Keratinocyte (primary cell): Measurements from ENCODE around the gene SCARB1. TPM values are rescaled to one million over a fixed set of nuclear protein-coding genes. Genes with fewer than 3 reads are reported as not detected.

Experiments
- DNase-seq: peaks from one replicate; pipeline ENCODE4 v3.0.0-alpha.2; 2011; ENCODE audit warnings: low read depth, missing footprints, low spot score
- FAIRE-seq: peaks from 2 replicates; lab custom pipeline; 2011; peaks lifted over from hg19 to GRCh38; lab: Jason Lieb, UNC
- H2AFZ ChIP-seq: 2 replicates; pipeline ENCODE4 v1.6.0; 2012; ENCODE audit warnings: low read length, control low read depth, inconsistent platforms; ENCODE audit not compliant: control insufficient read depth
- H3K27ac ChIP-seq: 2 replicates; pipeline ENCODE4 v1.5.1; 2011; ENCODE audit warnings: low read length; ENCODE audit not compliant: control insufficient read depth, insufficient read depth
- H3K27me3 ChIP-seq: 3 replicates; pipeline ENCODE4 v1.6.0; 2011; ENCODE audit warnings: low read length; ENCODE audit not compliant: control insufficient read depth, insufficient read depth; ENCODE audit errors: extremely low read depth
- H3K36me3 ChIP-seq, 2 experiments: 2 replicates in 1 of 2; 3 replicates in 1 of 2; pipeline ENCODE4 v1.5.1; 2011; ENCODE audit warnings: low read length in 2 of 2, mild to moderate bottlenecking in 1 of 2; ENCODE audit not compliant: control insufficient read depth in 2 of 2, insufficient read depth in 2 of 2; ENCODE audit errors: extremely low read depth in 1 of 2
- H3K4me1 ChIP-seq: 3 replicates; pipeline ENCODE4 v1.5.1; 2011; ENCODE audit warnings: low read length; ENCODE audit not compliant: control insufficient read depth, insufficient read depth; ENCODE audit errors: extremely low read depth
- H3K4me2 ChIP-seq: 3 replicates; pipeline ENCODE4 v1.6.0; 2011; ENCODE audit warnings: low read depth, low read length; ENCODE audit not compliant: control insufficient read depth, insufficient read depth; ENCODE audit errors: extremely low read depth
- H3K4me3 ChIP-seq, 3 experiments: fragments of 200-600 bp in 1 of 3; sonication (generic) in 1 of 3; 2 replicates in 2 of 3; 3 replicates in 1 of 3; pipeline ENCODE4 v1.5.1; 2011 to 2016; ENCODE audit warnings: low read length in 3 of 3, mild to moderate bottlenecking in 3 of 3, control low read depth in 2 of 3, inconsistent platforms in 1 of 3, low read depth in 1 of 3, mixed read lengths in 1 of 3, mixed run types in 1 of 3, moderate library complexity in 1 of 3; ENCODE audit not compliant: control insufficient read depth in 2 of 3, insufficient read depth in 2 of 3; ENCODE audit errors: extremely low read depth in 1 of 3
- H3K79me2 ChIP-seq: 2 replicates; pipeline ENCODE4 v1.6.0; 2012; ENCODE audit warnings: low read length; ENCODE audit not compliant: control insufficient read depth, insufficient read depth
- H3K9ac ChIP-seq: 3 replicates; pipeline ENCODE4 v1.6.0; 2011; ENCODE audit warnings: low read length; ENCODE audit not compliant: control insufficient read depth, insufficient read depth; ENCODE audit errors: extremely low read depth
- H3K9me1 ChIP-seq: 3 replicates; pipeline ENCODE4 v1.6.0; 2011; ENCODE audit warnings: low read length; ENCODE audit not compliant: control insufficient read depth, insufficient read depth; ENCODE audit errors: extremely low read depth
- H3K9me3 ChIP-seq: 2 replicates; pipeline ENCODE4 v1.5.1; 2012; ENCODE audit warnings: low read depth, low read length; ENCODE audit not compliant: control insufficient read depth
- H4K20me1 ChIP-seq: 3 replicates; pipeline ENCODE4 v1.6.0; 2011; ENCODE audit warnings: low read length; ENCODE audit not compliant: control insufficient read depth, insufficient read depth; ENCODE audit errors: extremely low read depth
- EZH2 ChIP-seq: IDR thresholded peaks from one replicate; pipeline ENCODE4 v1.6.1; 2012; ENCODE audit warnings: inconsistent platforms, mild to moderate bottlenecking, low read length, moderate library complexity
- dilution Hi-C: fragments of 300-500 bp; cut with MboI; formaldehyde crosslinking; loops from one replicate; pipeline ENCODE4 v1.7.0; 2020; ENCODE audit warnings: low sequenced_read_pairs; ENCODE audit not compliant: extremely low pct_ligation_motif_present
- polyA plus RNA-seq, 5 experiments: library from polyadenylated mRNA; depleted of rRNA in 3 of 5; stranded (reverse) in 3 of 5; stranded (forward) in 1 of 5; unstranded in 1 of 5; fragments of >200 nt; gene quantifications; 1 replicate in 1 of 5; 2 replicates in 3 of 5; 3 replicates in 1 of 5; pipeline versions ENCODE4 v1.2.1 to v1.2.3, GENCODE V29; 2011 to 2012; ENCODE audit warnings: missing spikeins in 2 of 5, low read depth in 1 of 5, low replicate concordance in 1 of 5
- TF ChIP-seq, protein P1 (sequence below), 3 experiments: IDR thresholded peaks in 1 of 3; conservative IDR thresholded peaks in 1 of 3; optimal IDR thresholded peaks in 1 of 3; 2 replicates in 2 of 3; 3 replicates in 1 of 3; pipeline versions ENCODE3 to v1.5.1; 2011; ENCODE audit warnings: low read length in 3 of 3, mild to moderate bottlenecking in 3 of 3, moderate library complexity in 2 of 3, control low read depth in 1 of 3, inconsistent platforms in 1 of 3; ENCODE audit not compliant: insufficient read depth in 2 of 3; ENCODE audit errors: extremely low read depth in 1 of 3

The SCARB1 gene
- polyA plus RNA-seq, 1 donor (not counting 4 experiments of a cell fraction or from before 2014, with no cell fraction given), result 40.9 TPM

DNA sequence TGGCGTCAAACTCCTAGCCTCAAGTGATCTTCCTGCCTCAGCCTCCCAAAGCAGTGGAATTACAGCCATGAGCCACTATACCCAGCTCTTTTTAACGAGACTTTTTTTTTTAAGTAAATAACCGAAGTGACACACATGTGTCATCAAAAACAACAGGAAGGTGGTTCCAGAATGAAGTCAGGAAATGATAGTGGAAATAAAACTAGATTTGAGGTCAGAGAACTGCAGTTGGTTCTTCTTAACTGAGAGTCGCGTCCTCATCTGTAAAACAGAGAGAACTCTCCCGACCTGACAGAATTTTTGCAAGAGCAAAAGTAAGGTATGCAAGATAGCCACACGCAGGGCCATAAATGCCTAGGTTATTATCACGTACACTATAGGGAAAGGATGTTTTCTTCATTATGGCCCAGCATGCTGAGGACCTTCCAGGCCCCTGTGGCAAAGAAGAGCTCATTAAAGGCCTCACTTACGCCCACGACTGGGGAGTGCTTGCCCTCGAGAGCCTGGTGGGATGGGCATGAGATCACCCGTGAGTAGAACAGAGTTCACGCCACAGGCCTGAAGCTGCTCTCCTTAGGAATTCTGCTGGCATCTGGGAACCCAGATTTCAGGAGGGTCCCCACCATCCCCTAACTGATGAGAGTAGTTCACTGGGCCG lies 67.2 kb downstream of the SCARB1 start:
- peaks cover 3 to 23% of the 10 kb centered on the region in 2 experiments for H3K36me3 ChIP-seq
- no peak overlapping the region for H3K9ac ChIP-seq
- H3K27ac ChIP-seq, result no peak overlapping the region
- dilution Hi-C loops, result no loop called here
- no peak for TF ChIP-seq EZH2
- TF ChIP-seq, protein P1, sequence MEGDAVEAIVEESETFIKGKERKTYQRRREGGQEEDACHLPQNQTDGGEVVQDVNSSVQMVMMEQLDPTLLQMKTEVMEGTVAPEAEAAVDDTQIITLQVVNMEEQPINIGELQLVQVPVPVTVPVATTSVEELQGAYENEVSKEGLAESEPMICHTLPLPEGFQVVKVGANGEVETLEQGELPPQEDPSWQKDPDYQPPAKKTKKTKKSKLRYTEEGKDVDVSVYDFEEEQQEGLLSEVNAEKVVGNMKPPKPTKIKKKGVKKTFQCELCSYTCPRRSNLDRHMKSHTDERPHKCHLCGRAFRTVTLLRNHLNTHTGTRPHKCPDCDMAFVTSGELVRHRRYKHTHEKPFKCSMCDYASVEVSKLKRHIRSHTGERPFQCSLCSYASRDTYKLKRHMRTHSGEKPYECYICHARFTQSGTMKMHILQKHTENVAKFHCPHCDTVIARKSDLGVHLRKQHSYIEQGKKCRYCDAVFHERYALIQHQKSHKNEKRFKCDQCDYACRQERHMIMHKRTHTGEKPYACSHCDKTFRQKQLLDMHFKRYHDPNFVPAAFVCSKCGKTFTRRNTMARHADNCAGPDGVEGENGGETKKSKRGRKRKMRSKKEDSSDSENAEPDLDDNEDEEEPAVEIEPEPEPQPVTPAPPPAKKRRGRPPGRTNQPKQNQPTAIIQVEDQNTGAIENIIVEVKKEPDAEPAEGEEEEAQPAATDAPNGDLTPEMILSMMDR (optimal IDR thresholded peaks at IDR 0.05 in 1 of 3, IDR thresholded peaks at IDR 0.05 in 1 of 3, conservative IDR thresholded peaks at IDR 0.05 in 1 of 3; ENCODE audit: extremely low read depth in 1 of 3, insufficient read depth in 2 of 3, low read length in 3 of 3), result no peak
- H3K79me2 ChIP-seq, result no peaks in the 10 kb centered on the region
- H3K9me1 ChIP-seq, result no peaks in the 10 kb centered on the region
- DNase-seq, result no peak
- no peaks in the 10 kb centered on the region for H4K20me1 ChIP-seq
- no peak overlapping the region for H3K4me3 ChIP-seq
- no peaks in the 10 kb centered on the region for H3K9me3 ChIP-seq
- no peak overlapping the region for H3K4me2 ChIP-seq
- no peak overlapping the region for H2AFZ ChIP-seq
- FAIRE-seq, result no peak
- no peaks in the 10 kb centered on the region for H3K4me1 ChIP-seq
- H3K27me3 ChIP-seq, result no peaks in the 10 kb centered on the region

DNA sequence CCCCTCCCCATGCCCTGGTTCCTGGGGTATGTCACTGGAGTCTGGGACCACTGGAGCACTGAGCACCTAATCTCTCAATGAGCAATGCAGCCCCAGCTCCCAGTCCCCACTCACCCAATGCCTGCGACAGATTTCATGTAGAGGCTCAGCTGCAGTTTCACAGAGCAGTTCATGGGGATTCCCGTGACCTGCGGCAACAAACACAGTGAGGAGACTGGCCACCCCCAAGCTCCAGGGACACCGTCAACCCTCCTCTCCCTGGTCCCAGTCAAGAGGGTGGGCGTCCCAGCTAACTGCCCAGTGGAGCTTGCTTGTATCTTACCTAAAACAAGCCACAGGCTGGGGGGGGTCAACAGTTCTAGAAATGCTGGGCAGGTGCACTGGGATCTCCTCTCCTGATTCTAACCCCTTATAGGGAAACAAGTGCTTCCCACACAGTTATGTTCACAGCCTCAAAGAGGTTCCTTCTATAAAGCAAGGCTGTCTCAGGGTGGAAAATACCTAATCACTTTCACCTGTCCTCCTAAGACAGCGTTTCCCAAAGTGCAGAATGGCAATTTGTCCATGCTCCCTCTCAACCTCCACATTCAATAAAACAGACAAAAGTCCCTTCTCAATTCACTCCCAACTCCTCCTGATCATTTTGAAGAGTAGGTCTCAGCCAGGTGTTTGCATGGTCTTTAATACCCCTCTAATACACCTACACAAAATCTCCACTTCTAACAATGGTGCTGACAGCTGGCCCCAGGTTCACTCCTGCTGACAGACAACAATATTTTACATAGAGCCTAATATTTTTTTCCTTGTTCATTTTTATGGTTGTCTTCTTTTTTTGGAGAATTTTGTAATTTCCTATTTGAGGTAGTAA lies 68.3 kb downstream of the SCARB1 start:
- H3K4me2 ChIP-seq, result no peak overlapping the region
- H2AFZ ChIP-seq, result no peak overlapping the region
- FAIRE-seq (no peak), DNase-seq (no peak)
- no peak overlapping the region for H3K9ac ChIP-seq
- no peaks in the 10 kb centered on the region for H3K4me1 ChIP-seq
- no peaks in the 10 kb centered on the region for H4K20me1 ChIP-seq
- H3K79me2 ChIP-seq, result no peaks in the 10 kb centered on the region
- no peak overlapping the region for H3K27ac ChIP-seq
- H3K36me3 ChIP-seq, result peaks cover 3 to 25% of the 10 kb centered on the region in 2 experiments
- dilution Hi-C loops, result no loop called here
- H3K9me3 ChIP-seq, result no peaks in the 10 kb centered on the region
- TF ChIP-seq, protein P1 (optimal IDR thresholded peaks at IDR 0.05 in 1 of 3, IDR thresholded peaks at IDR 0.05 in 1 of 3, conservative IDR thresholded peaks at IDR 0.05 in 1 of 3; ENCODE audit: extremely low read depth in 1 of 3, insufficient read depth in 2 of 3, low read length in 3 of 3), result no peak
- TF ChIP-seq EZH2, result no peak
- H3K27me3 ChIP-seq, result no peaks in the 10 kb centered on the region
- no peaks in the 10 kb centered on the region for H3K9me1 ChIP-seq
- H3K4me3 ChIP-seq, result no peak overlapping the region
